GM23248 (cell line): ENCODE results near the gene HOOK2. TPM values are rescaled to one million over a fixed set of nuclear protein-coding genes. Genes with fewer than 3 reads are reported as not detected.

Source experiments
- DNase-seq: peaks from one replicate; pipeline ENCODE4 v3.0.0-alpha.2; 2015
- H2AFZ ChIP-seq: fragments of 200-600 bp; sonication (generic); 2 replicates; pipeline ENCODE4 v1.6.1; 2016; ENCODE audit warnings: antibody characterized with exemption
- H3F3A ChIP-seq: fragments of 200-600 bp; sonication (generic); 2 replicates; pipeline ENCODE4 v1.6.1; 2016; ENCODE audit warnings: mild to moderate bottlenecking, antibody characterized with exemption, mixed run types; ENCODE audit not compliant: insufficient read depth
- H3K27ac ChIP-seq: fragments of 200-600 bp; sonication (generic); 2 replicates; pipeline ENCODE4 v1.5.1; 2016; ENCODE audit warnings: mild to moderate bottlenecking
- H3K27me3 ChIP-seq: fragments of 200-600 bp; sonication (generic); replicated peaks from 2 replicates; pipeline ENCODE4 v1.6.1; 2016; ENCODE audit warnings: mild to moderate bottlenecking; ENCODE audit not compliant: insufficient read depth
- H3K36me3 ChIP-seq: fragments of 200-600 bp; sonication (generic); 2 replicates; pipeline ENCODE4 v1.6.1; 2016; ENCODE audit warnings: low read depth, mild to moderate bottlenecking
- H3K4me1 ChIP-seq: fragments of 200-600 bp; sonication (generic); 2 replicates; pipeline ENCODE4 v1.6.1; 2016; ENCODE audit warnings: mild to moderate bottlenecking; ENCODE audit not compliant: insufficient read depth
- H3K4me2 ChIP-seq: fragments of 200-600 bp; sonication (generic); one replicate; pipeline ENCODE4 v1.6.1; 2016; ENCODE audit warnings: mild to moderate bottlenecking; ENCODE audit not compliant: unreplicated experiment
- H3K4me3 ChIP-seq: fragments of 200-600 bp; sonication (generic); 2 replicates; pipeline ENCODE4 v1.5.1; 2016; ENCODE audit warnings: mild to moderate bottlenecking
- H3K79me2 ChIP-seq: fragments of 200-600 bp; sonication (generic); 2 replicates; pipeline ENCODE4 v1.6.1; 2016; ENCODE audit warnings: mild to moderate bottlenecking; ENCODE audit not compliant: insufficient read depth
- H3K9ac ChIP-seq: fragments of 200-600 bp; sonication (generic); 2 replicates; pipeline ENCODE4 v1.6.1; 2016; ENCODE audit warnings: mild to moderate bottlenecking
- H3K9me2 ChIP-seq: fragments of 200-600 bp; sonication (generic); 2 replicates; pipeline ENCODE4 v1.6.1; 2016; ENCODE audit warnings: mixed run types, mild to moderate bottlenecking, moderate library complexity; ENCODE audit not compliant: insufficient read depth
- H3K9me3 ChIP-seq: fragments of 200-600 bp; sonication (generic); one replicate; pipeline ENCODE4 v1.6.1; 2017; ENCODE audit warnings: low read depth
- H4K20me1 ChIP-seq: fragments of 200-600 bp; sonication (generic); 2 replicates; pipeline ENCODE4 v1.6.0; 2016; ENCODE audit not compliant: insufficient read depth
- EZH2 ChIP-seq: fragments of 200-600 bp; sonication (generic); IDR thresholded peaks from 2 replicates; pipeline ENCODE4 v1.6.1; 2018; ENCODE audit warnings: antibody characterized with exemption, mild to moderate bottlenecking; ENCODE audit not compliant: insufficient read depth, poor library complexity, severe bottlenecking
- EZH2phosphoT487 ChIP-seq: fragments of 200-600 bp; sonication (generic); IDR thresholded peaks from 2 replicates; pipeline ENCODE4 v1.6.1; 2018; ENCODE audit warnings: antibody characterized with exemption, moderate library complexity, mild to moderate bottlenecking, low read depth; ENCODE audit not compliant: insufficient read depth
- WGBS, 2 experiments: methylation state at CpG; one replicate each; pipeline ENCODE4 v1.1.6; 2015 to 2017; ENCODE audit warnings: low lambda C conversion rate in 2 of 2, low coverage in 1 of 2; ENCODE audit errors: missing lambda C conversion rate in 2 of 2; 5-methylcytosine and 5-hydroxymethylcytosine counted together
- in situ Hi-C: fragments of 300-500 bp; cut with MboI; formaldehyde crosslinking; loops from 2 replicates; pipeline ENCODE4 v1.15.0; 2020
- polyA plus RNA-seq: library from polyadenylated mRNA; unstranded; fragments of >200 nt; fragmentation: Nextera tagmentation; extraction: Ambion mirVana; gene quantifications from 2 replicates; pipeline ENCODE4 v1.2.1, GENCODE V29; 2016
- total RNA-seq: library from RNA; depleted of rRNA; stranded (reverse); fragments of >200 nt; shearing (Covaris generic); gene quantifications from 2 replicates; pipeline ENCODE4 v1.2.3, GENCODE V29; 2014

Gene HOOK2
- total and polyA plus RNA-seq, 2 experiments from 2014 or later, result 11.8 to 17.1 TPM

DNA sequence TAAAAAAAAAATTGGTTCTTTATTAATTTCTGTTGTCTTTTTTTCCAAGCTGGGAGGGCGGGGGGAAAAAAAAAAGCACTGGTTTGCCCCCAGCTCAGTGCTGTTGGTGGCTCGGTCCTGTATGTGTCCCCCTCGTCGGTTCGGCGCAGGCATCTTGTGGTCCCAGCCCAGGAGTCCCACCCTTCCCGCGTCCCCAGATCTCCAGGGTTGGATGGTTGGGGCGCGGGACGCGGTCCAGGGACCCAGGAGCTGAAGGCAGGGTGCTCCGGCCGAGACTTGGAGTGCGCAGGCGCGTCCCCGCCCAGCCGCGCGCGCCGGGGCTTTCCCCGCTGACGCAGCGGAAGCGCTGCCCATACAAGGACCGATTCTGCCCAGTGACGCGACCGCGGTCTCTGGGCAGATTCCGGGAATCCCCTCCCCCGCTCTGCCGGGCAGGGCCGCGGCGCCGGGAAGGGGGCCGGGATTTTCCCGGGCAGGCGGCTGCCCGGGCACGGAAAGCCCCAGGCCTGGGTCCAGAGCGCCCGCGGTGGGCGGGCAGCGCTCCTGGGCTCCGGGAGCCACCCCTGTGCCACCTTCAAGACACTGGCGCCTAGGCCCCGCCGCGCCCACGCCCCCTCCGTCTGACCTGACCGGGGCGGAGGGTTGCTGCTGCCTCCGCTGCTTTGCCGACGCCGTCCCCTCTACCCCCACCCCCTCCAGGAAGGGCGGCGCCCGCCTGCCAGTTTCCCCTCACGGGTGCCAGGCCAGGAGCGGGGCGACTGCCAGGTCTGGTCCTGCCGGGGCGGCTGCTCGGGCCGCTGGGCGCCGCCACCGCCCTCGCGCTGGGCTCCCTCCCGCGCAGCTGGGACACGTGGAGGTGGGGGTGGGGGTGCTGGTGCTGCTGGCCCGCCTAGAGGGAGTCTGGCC lies 18.2 kb upstream of the HOOK2 start:
- Histone ChIP-seq H3K27me3 (no peaks in the 10 kb centered on the region), H3K9me2 (no peaks in the 10 kb centered on the region), H3K9ac (peak overlapping the region; percentile 98), H3K4me2 (peak overlapping the region; percentile 90), H3K4me3 (peak overlapping the region; percentile 93), H2AFZ (no peak overlapping the region), H3F3A (peaks cover 48% of the 10 kb centered on the region), H4K20me1 (no peaks in the 10 kb centered on the region), H3K4me1 (peaks cover 27% of the 10 kb centered on the region), H3K36me3 (no peaks in the 10 kb centered on the region), H3K9me3 (no peaks in the 10 kb centered on the region), H3K79me2 (peaks cover 19% of the 10 kb centered on the region), H3K27ac (peak overlapping the region; percentile 99)
- 1 to 2% methylated on average over 53 to 68 of the region's 81 CpGs for WGBS, 2 experiments
- TF ChIP-seq EZH2 (no peak), EZH2phosphoT487 (no peak)
- in situ Hi-C loops, result no loop called here
- peak; percentile 95 for DNase-seq

DNA sequence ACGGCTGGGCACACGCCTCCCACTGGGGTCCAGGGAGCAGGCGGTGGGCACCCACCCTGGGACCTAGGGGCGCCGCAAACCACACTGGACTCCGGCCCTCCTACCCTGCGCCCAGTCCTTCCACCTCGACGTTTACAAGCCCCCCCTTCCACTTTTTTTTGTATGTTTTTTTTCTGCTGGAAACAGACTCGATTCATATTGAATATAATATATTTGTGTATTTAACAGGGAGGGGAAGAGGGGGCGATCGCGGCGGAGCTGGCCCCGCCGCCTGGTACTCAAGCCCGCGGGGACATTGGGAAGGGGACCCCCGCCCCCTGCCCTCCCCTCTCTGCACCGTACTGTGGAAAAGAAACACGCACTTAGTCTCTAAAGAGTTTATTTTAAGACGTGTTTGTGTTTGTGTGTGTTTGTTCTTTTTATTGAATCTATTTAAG lies 17.5 kb upstream of the HOOK2 start:
- H3K79me2 ChIP-seq, result peaks cover 19% of the 10 kb centered on the region
- H3K9ac ChIP-seq, result peak overlapping the region; percentile 98
- no peaks in the 10 kb centered on the region for H3K36me3 ChIP-seq
- H3K4me2 ChIP-seq, result peak overlapping the region; percentile 90
- whole genome bisulfite sequencing, 2 experiments, result 0 to 2% methylated on average over 19 to 22 of the region's 22 CpGs
- H3K9me3 ChIP-seq, result no peaks in the 10 kb centered on the region
- TF ChIP-seq EZH2, result no peak
- TF ChIP-seq EZH2phosphoT487, result no peak
- H3F3A ChIP-seq, result peaks cover 54% of the 10 kb centered on the region
- in situ Hi-C loops, result no loop called here
- DNase-seq, result peak; percentile 36
- no peaks in the 10 kb centered on the region for H3K27me3 ChIP-seq
- H3K27ac ChIP-seq, result peak overlapping the region; percentile 99
- H3K9me2 ChIP-seq, result no peaks in the 10 kb centered on the region
- peak overlapping the region; percentile 93 for H3K4me3 ChIP-seq
- no peak overlapping the region for H2AFZ ChIP-seq
- peaks cover 34% of the 10 kb centered on the region for H3K4me1 ChIP-seq
- H4K20me1 ChIP-seq, result no peaks in the 10 kb centered on the region

DNA sequence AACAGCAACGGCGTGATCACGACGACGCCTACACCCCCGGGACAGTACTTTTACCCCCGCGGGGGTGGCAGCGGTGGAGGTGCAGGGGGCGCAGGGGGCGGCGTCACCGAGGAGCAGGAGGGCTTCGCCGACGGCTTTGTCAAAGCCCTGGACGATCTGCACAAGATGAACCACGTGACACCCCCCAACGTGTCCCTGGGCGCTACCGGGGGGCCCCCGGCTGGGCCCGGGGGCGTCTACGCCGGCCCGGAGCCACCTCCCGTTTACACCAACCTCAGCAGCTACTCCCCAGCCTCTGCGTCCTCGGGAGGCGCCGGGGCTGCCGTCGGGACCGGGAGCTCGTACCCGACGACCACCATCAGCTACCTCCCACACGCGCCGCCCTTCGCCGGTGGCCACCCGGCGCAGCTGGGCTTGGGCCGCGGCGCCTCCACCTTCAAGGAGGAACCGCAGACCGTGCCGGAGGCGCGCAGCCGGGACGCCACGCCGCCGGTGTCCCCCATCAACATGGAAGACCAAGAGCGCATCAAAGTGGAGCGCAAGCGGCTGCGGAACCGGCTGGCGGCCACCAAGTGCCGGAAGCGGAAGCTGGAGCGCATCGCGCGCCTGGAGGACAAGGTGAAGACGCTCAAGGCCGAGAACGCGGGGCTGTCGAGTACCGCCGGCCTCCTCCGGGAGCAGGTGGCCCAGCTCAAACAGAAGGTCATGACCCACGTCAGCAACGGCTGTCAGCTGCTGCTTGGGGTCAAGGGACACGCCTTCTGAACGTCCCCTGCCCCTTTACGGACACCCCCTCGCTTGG lies 16.9 kb upstream of the HOOK2 start:
- peaks cover 19% of the 10 kb centered on the region for H3K79me2 ChIP-seq
- H3K4me1 ChIP-seq, result peaks cover 36% of the 10 kb centered on the region
- peak overlapping the region; percentile 99 for H3K27ac ChIP-seq
- H3K9me3 ChIP-seq, result no peaks in the 10 kb centered on the region
- WGBS, 2 experiments, result 1% methylated on average over 68 to 82 of the region's 84 CpGs
- H4K20me1 ChIP-seq, result no peaks in the 10 kb centered on the region
- DNase-seq, result peak; percentile 77
- H3F3A ChIP-seq, result peaks cover 55% of the 10 kb centered on the region
- peak overlapping the region; percentile 93 for H3K4me3 ChIP-seq
- no peak overlapping the region for H2AFZ ChIP-seq
- H3K9me2 ChIP-seq, result no peaks in the 10 kb centered on the region
- TF ChIP-seq EZH2phosphoT487 (no peak), EZH2 (no peak)
- H3K9ac ChIP-seq, result peak overlapping the region; percentile 98
- in situ Hi-C loops, result no loop called here
- peak overlapping the region; percentile 90 for H3K4me2 ChIP-seq
- no peaks in the 10 kb centered on the region for H3K27me3 ChIP-seq
- H3K36me3 ChIP-seq, result no peaks in the 10 kb centered on the region

DNA sequence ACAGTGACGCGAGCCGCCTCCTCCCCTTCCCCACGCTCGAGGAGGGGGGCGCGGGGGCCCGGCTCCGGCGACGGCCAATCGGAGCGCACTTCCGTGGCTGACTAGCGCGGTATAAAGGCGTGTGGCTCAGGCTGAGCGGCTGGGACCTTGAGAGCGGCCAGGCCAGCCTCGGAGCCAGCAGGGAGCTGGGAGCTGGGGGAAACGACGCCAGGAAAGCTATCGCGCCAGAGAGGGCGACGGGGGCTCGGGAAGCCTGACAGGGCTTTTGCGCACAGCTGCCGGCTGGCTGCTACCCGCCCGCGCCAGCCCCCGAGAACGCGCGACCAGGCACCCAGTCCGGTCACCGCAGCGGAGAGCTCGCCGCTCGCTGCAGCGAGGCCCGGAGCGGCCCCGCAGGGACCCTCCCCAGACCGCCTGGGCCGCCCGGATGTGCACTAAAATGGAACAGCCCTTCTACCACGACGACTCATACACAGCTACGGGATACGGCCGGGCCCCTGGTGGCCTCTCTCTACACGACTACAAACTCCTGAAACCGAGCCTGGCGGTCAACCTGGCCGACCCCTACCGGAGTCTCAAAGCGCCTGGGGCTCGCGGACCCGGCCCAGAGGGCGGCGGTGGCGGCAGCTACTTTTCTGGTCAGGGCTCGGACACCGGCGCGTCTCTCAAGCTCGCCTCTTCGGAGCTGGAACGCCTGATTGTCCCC lies 16.1 kb upstream of the HOOK2 start, which contains the start of gene JUNB:
Gene JUNB, plus strand, starts transcription at position 142 of the 706 bp plus-strand sequence. Its CDS starts 286 bp downstream, at position 428.
- peak within 1 kb of the TSS; percentile 98 for H3K9ac ChIP-seq
- peak within 1 kb of the TSS; percentile 93 for H3K4me3 ChIP-seq
- H3K36me3 ChIP-seq, result no peaks in the 10 kb centered on the region
- no peak within 1 kb of the TSS for H2AFZ ChIP-seq
- 0 to 2% methylated on average over 50 to 68 of the region's 73 CpGs for WGBS, 2 experiments
- H3K9me3 ChIP-seq, result no peaks in the 10 kb centered on the region
- peak; percentile 97 for DNase-seq
- H3K27me3 ChIP-seq, result no peaks in the 10 kb centered on the region
- H3K79me2 ChIP-seq, result peaks cover 19% of the 10 kb centered on the region
- H3F3A ChIP-seq, result peaks cover 49% of the 10 kb centered on the region
- peaks cover 36% of the 10 kb centered on the region for H3K4me1 ChIP-seq
- TF ChIP-seq EZH2 (no peak), EZH2phosphoT487 (no peak)
- H3K9me2 ChIP-seq, result no peaks in the 10 kb centered on the region
- peak within 1 kb of the TSS; percentile 90 for H3K4me2 ChIP-seq
- in situ Hi-C loops, result no loop called here
- peak within 1 kb of the TSS; percentile 99 for H3K27ac ChIP-seq
- H4K20me1 ChIP-seq, result no peaks in the 10 kb centered on the region
